Posterior cingulate gyrus (tissue), 11 donors: ENCODE data around the gene ITGAD.

Experiments
- DNase-seq, 10 donors: peaks; one replicate each; pipeline versions ENCODE4 v3.0.0 to v3.0.0-alpha.2; 2020 to 2021; ENCODE audit warnings: mixed read lengths in 3 of 10
- intact Hi-C: fragments of 100-400 bp; cut with DNase I; formaldehyde crosslinking; loops from one replicate; pipeline ENCODE4 v1.15.1; 2023

The ITGAD gene

DNA sequence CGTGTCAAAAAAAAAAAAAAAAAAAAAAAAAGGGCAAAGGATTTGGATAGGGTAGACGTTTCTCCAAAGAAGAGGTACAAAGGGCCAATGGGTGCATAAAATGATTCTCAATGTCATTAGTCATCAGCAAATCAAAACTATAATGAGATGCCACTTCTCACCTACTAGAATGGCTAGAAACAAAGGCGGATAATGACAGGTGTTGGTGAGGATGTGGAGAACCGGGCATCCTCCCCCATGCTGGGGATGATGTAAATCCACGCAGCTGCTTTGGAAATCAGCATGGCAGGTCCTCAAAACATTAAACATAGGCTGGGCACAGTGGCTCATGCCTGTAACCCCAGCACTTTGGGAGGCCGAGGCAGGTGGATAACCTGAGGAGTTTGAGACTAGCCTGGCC is 28.7 kb upstream of the ITGAD start:
- intact Hi-C loops = no loop called here
- DNase-seq = peak in 1 of 10 donors; percentile 4

DNA sequence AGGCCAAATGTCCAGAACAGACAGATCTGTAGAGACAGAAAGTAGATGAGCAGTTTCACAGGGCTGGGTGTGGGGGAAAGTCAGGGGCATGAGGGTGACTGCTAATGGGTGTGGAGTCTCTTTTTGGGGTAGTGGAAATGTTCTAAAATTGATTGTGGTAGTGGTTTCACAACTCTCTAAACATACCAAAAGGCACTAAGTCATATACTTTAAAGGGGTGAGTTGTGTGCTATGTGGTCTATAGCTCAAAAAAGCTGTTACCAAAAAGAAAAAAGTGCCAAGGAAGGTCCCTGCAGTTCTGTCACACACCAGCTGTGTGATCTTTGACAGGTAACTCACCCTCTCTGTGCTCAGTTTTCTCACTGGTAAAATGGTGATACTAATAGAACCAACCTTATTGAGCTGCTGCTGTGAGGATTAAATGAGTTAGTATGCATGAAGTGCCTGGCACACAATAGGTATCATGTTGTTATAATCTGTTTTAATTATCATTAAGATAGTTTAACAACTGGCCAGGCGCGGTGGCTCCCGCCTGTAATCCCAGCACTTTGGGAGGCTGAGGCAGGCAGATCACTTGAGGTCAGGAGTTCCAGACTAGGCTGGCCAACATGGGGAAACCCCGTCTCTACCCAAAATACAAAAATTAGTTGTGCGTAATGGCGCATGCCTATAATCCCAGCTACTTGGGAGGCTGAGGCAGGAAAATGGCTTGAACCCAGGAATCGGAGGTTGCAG is 27.8 kb upstream of the ITGAD start:
- intact Hi-C loops = no loop called here
- peak in 1 of 10 donors; percentile 14 for DNase-seq

DNA sequence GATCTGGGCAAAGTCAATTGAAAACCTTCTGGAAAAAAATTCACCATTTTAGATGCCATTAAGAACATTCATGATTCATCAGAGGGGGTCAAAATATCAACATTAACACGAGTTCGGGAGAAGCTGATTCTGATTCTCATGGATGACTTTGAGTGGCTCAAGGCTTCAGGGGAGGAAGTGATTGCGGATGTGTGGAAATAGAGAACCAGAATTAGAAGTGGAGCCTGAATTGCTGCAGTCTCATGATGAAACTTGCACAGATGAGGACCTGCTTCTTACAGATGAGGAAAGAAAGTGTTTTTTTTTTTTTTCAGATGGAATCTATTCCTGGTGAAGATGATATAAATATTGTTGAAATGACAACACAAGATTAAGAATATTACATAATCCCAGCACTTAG is 25.3 kb upstream of the ITGAD start:
- peak in 1 of 10 donors; percentile 17 for DNase-seq
- intact Hi-C loops = no loop called here

DNA sequence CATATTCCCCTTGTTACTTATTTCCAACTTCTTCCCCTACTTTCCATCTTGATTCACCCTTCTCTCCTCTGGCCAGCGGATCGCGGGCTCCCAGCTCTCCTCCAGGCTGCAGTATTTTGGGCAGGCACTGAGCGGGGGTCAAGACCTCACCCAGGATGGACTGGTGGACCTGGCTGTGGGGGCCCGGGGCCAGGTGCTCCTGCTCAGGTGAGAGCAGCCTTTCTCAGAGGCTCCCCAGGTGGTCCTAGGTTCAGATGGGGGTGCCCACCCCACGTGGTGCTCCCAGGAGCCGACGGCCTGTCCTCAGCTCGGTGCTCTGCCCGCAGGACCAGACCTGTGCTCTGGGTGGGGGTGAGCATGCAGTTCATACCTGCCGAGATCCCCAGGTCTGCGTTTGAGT is 22.1 kb upstream of the ITGAD start:
- intact Hi-C loops = no loop called here
- DNase-seq = peak in 1 of 10 donors; percentile 44

DNA sequence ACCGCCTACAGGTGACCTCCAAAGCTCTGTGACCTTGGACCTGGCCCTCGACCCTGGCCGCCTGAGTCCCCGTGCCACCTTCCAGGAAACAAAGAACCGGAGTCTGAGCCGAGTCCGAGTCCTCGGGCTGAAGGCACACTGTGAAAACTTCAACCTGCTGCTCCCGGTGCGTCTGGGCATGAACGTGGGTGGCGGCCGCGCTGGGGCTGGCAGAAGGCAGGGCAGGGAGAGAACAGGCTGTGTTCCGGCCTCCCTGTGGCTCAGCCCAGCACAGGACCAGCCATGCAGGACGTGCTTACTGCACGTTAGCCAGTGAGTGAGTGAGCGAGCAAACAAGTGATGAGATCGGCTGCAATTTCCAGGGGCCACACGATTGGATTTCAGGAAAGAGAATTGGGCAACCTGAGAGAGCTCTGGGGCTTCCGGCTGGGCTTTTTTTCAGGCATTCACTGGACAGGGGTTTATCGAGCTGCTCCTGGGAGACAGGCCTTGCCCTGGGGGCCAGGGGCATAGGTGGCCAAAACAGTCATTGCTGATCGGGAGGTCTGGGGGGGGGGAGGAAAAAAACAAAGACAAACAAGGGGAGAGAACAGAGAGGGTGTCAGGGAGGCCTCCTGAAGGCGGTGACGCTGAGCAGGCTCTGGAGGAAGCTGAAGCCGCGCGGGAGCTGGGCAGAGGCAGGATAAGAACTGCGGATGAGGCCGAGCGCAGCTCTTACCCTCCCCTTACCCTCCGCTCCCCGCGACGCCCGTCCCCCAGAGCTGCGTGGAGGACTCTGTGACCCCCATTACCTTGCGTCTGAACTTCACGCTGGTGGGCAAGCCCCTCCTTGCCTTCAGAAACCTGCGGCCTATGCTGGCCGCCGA is 21.3 kb upstream of the ITGAD start:
- DNase-seq = peak in 2 of 10 donors; percentile 54 to 71
- intact Hi-C loops = no loop called here

DNA sequence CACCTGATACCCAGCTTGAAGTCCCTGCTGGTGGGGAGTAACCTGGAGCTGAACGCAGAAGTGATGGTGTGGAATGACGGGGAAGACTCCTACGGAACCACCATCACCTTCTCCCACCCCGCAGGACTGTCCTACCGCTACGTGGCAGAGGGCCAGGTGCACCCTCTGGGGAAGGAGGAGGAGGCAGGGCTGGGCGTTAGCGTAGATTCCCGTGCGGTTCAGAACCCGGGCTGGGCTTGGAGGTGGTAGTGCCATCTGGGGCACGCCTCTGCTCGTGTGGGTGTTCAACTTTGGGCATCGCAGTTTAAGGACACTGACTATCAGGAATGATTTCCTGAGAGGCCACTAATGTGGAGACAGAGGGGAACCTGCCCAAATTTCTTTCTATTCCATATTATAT is 19.9 kb upstream of the ITGAD start:
- DNase-seq = peak in 2 of 10 donors; percentile 22 to 52
- intact Hi-C loops = no loop called here

DNA sequence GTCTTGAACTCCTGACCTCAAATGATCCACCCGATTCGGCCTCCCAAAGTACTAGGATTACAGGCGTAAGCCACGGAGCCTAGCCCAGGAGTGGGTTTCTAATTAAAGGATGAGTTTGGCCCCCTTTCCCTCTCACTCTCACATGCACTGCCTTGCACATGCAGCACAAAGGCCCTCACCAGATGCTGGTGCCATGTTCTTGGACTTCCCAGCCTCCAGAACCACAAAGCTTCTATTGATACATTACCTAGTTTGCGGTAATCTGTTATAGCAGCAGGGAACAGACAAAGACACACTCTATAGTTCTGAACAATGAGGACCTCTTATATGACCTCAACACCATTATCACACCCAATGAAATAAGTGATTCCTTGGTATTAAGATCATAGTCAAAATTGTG is 17.9 kb upstream of the ITGAD start:
- DNase-seq = no peak
- intact Hi-C loops = no loop called here

DNA sequence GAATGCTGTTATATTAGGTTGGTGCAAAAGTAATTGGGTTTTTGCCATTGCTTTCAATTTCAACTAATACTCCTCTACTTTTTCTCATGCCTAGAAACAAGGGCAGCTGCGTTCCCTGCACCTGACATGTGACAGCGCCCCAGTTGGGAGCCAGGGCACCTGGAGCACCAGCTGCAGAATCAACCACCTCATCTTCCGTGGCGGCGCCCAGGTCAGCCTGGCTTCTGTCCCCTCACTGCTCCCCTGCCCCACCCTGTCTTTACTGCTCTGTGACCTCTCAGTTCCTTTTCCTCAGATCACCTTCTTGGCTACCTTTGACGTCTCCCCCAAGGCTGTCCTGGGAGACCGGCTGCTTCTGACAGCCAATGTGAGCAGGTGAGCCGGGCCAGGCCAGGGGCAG is 16.4 kb upstream of the ITGAD start:
- peak in 2 of 10 donors; percentile 55 to 59 for DNase-seq
- intact Hi-C loops = no loop called here

DNA sequence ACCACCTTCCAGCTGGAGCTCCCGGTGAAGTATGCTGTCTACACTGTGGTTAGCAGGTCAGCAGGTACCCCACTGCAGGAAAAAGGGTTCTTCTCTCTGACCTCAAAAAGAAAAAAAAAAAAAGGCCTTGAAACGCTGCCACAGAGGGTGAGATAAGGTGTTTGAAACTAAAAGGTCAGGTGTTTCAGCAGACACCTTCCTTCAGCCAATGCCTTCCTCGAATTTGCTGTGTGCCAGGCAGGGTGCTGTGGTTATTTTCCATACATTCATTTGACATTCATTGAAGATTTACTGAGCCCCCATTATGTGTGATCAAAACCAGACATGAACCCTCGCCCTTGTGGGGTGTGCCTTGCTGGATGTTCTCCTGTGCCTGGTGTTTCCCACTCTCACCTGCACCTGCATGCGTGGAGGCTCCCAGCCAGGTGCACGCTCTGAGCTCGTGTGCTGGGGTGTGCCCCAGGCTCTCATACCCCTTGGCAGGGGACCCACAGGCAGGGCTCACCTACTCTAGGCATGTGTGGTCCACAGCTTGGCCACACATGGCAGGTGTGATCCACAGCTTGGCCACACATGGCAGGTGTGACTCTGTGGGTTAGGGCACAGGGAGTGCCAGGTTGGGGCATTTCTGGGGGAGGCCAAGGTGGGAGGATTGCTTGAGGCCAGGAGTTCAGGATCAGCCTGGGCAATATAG is 15.8 kb upstream of the ITGAD start:
- DNase-seq = peak in 2 of 10 donors; percentile 28 to 48
- intact Hi-C loops = no loop called here

DNA sequence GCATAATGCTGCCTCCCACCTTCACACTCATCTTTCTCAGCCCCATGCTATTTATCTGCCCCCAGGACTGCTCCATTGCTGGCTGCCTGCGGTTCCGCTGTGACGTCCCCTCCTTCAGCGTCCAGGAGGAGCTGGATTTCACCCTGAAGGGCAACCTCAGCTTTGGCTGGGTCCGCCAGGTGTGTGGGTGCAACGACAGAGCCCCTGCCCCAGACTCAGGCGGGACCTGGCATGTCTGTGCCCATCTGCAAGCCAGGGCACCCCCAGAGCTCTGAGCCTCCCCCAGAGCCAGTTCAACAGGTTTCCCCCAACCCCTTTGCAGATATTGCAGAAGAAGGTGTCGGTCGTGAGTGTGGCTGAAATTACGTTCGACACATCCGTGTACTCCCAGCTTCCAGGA is 12.9 kb upstream of the ITGAD start:
- DNase-seq = peak in 3 of 10 donors; percentile 35 to 67 (median 57)
- intact Hi-C loops = no loop called here

DNA sequence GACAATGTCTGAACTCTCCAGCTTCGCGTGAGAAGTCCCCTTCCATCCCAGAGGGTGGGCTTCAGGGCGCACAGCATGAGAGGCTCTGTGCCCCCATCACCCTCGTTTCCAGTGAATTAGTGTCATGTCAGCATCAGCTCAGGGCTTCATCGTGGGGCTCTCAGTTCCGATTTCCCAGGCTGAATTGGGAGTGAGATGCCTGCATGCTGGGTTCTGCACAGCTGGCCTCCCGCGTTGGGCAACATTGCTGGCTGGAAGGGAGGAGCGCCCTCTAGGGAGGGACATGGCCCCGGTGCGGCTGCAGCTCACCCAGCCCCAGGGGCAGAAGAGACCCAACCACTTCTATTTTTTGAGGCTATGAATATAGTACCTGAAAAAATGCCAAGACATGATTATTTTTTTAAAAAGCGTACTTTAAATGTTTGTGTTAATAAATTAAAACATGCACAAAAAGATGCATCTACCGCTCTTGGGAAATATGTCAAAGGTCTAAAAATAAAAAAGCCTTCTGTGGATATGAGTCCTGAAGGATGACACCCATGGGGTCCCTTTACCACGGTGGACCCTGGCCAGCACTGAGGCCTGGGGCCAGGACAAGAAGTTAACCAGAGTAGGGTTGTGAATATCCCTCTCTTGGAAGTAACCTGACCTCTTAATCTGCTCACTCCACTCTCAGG is 10.5 kb upstream of the ITGAD start:
- peak in 7 of 10 donors; percentile 39 to 91 (median 56) for DNase-seq
- intact Hi-C loops = no loop called here

DNA sequence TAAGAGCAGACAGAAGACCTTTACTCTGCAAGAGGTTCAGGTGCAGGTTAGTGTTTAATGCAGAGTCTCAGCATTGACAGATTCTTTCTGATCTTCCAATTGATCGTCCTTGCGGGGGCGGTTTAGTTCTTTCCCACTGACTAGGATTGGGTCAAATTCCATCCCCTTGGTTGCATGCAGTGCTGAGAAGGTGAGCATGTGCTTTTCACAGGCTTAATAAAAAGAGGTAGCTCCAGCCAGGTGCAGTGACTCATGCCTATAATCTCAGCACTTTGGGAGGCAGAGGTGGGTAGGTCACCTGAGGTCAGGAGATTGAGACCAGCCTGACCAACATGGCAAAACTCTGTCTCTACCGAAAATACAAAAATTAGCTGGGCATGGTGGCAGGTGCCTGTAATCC is 7.5 kb upstream of the ITGAD start:
- DNase-seq = peak in 1 of 10 donors; percentile 5
- intact Hi-C loops = no loop called here

DNA sequence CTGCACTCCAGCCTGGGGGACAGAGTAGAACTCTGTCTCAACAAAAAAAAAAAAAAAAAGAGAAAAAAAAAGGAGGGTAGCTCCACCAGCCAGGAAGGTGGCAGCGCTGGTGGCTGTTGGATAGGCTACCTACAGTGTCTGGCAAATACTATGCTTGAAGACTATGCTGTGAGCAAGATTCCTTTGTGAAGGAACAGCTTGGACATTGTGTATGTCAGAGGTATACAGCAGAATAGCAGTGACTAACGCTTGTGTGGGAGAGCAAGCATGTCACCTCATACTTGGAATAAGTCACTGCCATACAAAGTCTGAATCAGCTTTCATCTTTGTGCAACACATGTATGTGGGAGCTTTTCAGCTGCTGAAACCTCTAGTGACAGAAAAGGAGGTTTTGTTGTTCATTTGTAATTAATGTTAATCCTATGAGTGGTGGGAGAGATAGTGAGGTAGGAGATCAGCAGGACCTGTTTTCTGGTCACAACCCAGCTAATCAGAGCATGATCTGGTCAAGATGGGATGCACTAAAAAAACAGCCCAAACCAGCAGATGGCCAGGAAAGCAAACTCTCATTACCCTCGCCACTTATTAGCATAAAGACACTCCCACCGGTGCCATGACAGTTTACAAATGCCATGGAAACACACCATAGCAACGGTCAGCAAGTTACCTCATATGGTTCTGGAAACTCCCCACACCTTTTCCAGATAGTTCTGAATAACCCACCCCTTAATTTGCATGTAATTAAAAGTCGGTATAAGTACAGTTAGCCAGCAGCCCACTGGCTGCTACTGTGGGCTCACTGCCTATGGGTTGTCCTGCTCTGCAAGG is 6.8 kb upstream of the ITGAD start:
- intact Hi-C loops = no loop called here
- DNase-seq = peak in 3 of 10 donors; percentile 39 to 64 (median 52)

DNA sequence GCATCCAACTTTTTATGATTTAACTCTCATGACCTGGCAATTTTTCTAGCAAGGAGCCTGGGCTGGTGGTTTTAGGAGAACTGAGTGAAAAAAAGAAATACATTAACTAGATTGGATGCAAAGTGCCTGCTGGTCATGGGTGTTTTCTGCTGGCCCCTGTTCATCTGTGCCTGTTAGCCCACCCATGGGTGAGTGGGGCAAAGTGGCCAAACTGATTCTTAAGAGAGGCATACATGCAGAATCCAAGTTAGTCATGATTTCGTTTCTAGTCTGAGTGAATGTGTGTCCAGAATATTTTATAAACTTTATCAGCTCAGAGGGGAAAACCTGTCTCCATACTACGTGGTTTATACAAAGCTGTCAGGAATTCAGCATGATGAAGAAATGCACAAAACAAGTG is 4.6 kb upstream of the ITGAD start:
- peak in 1 of 10 donors; percentile 2 for DNase-seq
- intact Hi-C loops = no loop called here

DNA sequence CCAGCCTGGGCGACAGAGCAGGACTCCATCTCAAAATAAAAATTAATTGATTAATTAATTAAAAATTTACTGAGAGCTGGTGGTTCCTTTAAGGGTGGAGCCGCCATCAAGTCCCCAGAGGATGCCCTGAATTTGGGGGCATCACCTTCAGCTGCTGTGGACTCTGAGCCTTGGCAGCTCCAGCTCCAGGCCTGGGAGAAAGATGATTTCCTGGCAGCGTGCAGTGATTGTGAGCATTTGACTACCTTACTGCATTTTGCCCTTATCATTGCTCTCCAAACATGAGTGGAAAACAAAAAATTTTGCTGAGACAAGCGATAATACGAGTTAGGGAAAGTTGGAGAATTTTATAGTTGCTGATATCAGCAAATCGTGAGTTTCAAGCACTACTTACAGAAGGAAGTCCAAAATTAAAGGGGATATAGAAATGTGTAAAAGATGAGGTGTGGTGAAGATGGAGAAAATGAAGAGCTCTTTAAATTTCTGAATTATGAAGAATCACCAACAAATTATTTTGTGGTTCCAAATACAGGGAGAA is 2.6 kb upstream of the ITGAD start:
- DNase-seq = peak in 2 of 10 donors; percentile 9 to 22
- intact Hi-C loops = no loop called here

DNA sequence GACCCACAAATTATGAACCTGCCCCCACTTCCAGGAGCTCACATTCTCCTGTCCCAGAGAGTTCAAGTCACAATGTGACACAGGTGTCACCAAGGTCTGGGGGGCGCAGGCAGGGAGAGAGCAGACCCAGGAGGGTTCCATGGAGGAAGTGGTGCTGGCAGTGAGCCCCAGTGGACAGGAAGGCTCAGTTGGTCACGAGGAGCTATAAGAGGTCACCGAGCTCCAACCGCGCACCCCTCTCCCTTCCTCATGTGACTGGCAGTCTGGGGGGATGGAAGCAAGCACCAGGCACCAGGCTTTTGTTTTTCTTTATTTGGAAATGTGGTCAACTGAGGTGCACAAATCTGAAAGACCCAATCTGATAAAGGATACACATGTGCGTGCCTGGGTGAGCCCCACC is 2.5 kb downstream of the ITGAD start:
- intact Hi-C loops = no loop called here
- DNase-seq = peak in 3 of 10 donors; percentile 5 to 52 (median 26)

DNA sequence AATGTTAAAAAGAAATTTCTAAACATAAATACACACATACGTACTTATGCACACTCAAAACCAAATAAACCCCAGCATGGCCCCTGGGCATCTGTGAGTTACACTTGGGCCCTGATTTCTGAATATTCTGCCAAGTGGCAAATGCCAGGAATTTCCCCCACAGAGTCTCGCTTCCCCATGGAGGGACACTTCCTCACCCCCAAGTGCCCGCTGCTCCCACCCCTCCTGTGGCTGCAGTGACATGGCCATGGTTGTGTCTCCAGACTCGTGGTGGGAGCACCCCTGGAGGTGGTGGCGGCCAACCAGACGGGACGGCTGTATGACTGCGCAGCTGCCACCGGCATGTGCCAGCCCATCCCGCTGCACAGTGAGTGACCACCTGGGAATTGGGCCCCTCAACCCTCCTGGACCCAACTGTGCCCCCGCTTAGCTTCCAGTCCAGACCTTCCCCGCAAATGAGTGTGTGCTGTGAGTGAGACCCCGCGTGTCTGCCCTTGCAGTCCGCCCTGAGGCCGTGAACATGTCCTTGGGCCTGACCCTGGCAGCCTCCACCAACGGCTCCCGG is 4.0 kb downstream of the ITGAD start:
- DNase-seq = peak in 2 of 10 donors; percentile 65 to 74

DNA sequence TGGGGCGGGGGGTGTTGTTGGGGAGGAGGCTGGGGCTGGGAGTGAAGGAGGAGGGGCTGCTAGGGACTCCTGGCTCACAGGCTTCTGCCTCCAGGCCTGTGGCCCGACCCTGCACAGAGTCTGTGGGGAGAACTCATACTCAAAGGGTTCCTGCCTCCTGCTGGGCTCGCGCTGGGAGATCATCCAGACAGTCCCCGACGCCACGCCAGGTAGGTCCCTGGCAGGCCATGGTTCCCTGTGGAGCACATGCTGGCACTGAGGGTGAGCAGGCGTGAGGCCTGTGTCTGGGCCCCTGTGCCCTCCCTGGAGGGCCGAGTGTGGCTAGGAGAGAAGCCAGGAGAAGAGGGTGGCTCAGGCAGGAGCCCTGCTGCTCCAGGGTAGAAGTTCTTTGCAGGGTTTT is 4.6 kb downstream of the ITGAD start:
- intact Hi-C loops = no loop called here
- peak in 2 of 10 donors; percentile 48 to 66 for DNase-seq

More for the DNA sequence above, 4.0 kb downstream of the ITGAD start:
- intact Hi-C loops = no loop called here

DNA sequence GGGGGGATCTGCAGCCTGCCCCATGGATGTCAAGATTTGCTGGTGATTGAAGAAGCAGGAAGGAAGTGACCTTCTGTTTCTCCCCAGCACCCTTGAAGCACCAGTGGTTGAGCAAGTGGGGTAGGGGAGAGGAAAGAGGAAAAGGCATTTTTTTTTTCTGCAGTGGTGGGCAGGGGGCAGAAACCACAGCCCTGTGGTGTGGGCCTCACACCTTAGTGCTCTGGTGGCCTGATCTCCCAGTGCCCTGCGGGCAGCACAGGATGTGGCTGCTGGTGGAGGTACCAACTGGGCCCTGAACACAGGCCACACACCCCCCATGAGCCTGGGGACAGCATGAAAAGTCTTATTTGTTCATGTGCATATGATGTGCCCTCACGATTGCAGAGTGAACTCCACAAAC is 7.1 kb downstream of the ITGAD start:
- DNase-seq = peak in 2 of 10 donors; percentile 55 to 63
- intact Hi-C loops = no loop called here
